Measurements from ENCODE around the gene EPN3. TPM values are rescaled to one million over a fixed set of nuclear protein-coding genes. Genes with fewer than 3 reads are reported as not detected.

The EPN3 gene
- total and polyA plus RNA-seq, 2 donors (not counting 1 experiment from before 2014, with no cell fraction given), result not detected

DNA sequence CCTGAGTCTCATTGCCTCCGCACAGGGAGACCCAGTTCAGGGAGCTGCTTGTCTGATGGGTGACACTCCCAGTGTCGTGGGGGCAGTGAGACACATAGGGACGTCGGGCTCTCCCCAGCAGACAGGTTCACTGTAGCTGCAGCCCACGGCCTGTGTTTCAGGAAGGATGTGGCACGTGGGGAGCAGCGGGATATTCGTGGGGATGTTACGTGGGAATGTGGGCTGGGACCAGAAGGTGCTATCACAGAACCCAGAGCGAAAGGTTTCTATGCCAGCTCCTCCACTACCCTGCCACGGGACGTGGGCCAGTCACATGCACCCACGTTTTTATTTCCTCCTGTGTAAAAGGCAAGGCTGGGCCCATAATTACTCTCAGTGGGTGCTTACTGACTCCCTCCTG lies 44.3 kb downstream of the EPN3 start:
- H3K36me3 ChIP-seq (replicated peaks in 1 of 2; ENCODE audit: control extremely low read depth in 1 of 2, control insufficient read depth in 1 of 2, extremely low read depth in 1 of 2, insufficient read depth in 2 of 2, low read length in 1 of 2), result no peaks in the 10 kb centered on the region
- H3K79me2 ChIP-seq (ENCODE audit: control insufficient read depth, insufficient read depth, low read length), result no peaks in the 10 kb centered on the region
- DNase-seq (no peak), ATAC-seq (ENCODE audit: low read depth) (no peak)
- H3K9me3 ChIP-seq (ENCODE audit: control extremely low read depth in 1 of 3, control insufficient read depth in 2 of 3, insufficient read depth in 1 of 3, low read length in 2 of 3), result no peaks in the 10 kb centered on the region
- H3K27me3 Mint-ChIP-seq, result peaks cover 30% of the 10 kb centered on the region
- no peak overlapping the region for H3K4me2 ChIP-seq (replicated peaks; ENCODE audit: low read depth, low read length, poor library complexity, severe bottlenecking)
- no peaks in the 10 kb centered on the region for H3K9me3 Mint-ChIP-seq (ENCODE audit: insufficient read depth)
- H3K4me3 Mint-ChIP-seq, result no peak overlapping the region
- no peak overlapping the region for H3K27ac ChIP-seq (ENCODE audit: low read length in 2 of 2)
- H3K27ac Mint-ChIP-seq, result no peak overlapping the region
- no peak overlapping the region for H2AFZ ChIP-seq (ENCODE audit: insufficient read depth, low read depth, low read length, poor library complexity, severe bottlenecking)
- H4K20me1 ChIP-seq (ENCODE audit: control insufficient read depth, insufficient read depth, low read length, poor library complexity, severe bottlenecking), result no peaks in the 10 kb centered on the region
- CTCF ChIA-PET, result interaction anchor here (0.7 kb wide), 1 partner anchor 61 kb away, joined by 3 read pairs; no protein-coding TSS in a partner anchor
- POLR2A ChIA-PET, result no interaction called here
- WGBS (ENCODE audit: insufficient coverage), result 67% methylated on average over 13 of the region's 13 CpGs
- no peak overlapping the region for H3K4me3 ChIP-seq (ENCODE audit: control extremely low read depth in 1 of 5, extremely low read depth in 1 of 5, insufficient read depth in 1 of 5, low read depth in 2 of 5, low read length in 4 of 5)
- no peaks in the 10 kb centered on the region for H3K4me1 ChIP-seq (ENCODE audit: control insufficient read depth in 2 of 2, insufficient read depth in 2 of 2, low read length in 2 of 2)
- peaks cover 0 to 8% (median 3%) of the 10 kb centered on the region in 4 experiments for H3K27me3 ChIP-seq (replicated peaks in 1 of 4; ENCODE audit: control extremely low read depth in 1 of 4, control insufficient read depth in 3 of 4, insufficient read depth in 4 of 4, low read length in 3 of 4)
- intact Hi-C loops (cut with micrococcal nuclease), result no loop called here
- H3K4me1 Mint-ChIP-seq, result no peaks in the 10 kb centered on the region
- H3K9ac ChIP-seq (ENCODE audit: low read length), result no peak overlapping the region
- TF ChIP-seq EZH2 (IDR thresholded peaks at IDR 0.05; ENCODE audit: borderline replicate concordance, insufficient read depth, low read depth, low read length, poor library complexity, severe bottlenecking), result no peak
- TF ChIP-seq, protein P1, sequence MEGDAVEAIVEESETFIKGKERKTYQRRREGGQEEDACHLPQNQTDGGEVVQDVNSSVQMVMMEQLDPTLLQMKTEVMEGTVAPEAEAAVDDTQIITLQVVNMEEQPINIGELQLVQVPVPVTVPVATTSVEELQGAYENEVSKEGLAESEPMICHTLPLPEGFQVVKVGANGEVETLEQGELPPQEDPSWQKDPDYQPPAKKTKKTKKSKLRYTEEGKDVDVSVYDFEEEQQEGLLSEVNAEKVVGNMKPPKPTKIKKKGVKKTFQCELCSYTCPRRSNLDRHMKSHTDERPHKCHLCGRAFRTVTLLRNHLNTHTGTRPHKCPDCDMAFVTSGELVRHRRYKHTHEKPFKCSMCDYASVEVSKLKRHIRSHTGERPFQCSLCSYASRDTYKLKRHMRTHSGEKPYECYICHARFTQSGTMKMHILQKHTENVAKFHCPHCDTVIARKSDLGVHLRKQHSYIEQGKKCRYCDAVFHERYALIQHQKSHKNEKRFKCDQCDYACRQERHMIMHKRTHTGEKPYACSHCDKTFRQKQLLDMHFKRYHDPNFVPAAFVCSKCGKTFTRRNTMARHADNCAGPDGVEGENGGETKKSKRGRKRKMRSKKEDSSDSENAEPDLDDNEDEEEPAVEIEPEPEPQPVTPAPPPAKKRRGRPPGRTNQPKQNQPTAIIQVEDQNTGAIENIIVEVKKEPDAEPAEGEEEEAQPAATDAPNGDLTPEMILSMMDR (IDR thresholded peaks at IDR 0.05), result no peak

DNA sequence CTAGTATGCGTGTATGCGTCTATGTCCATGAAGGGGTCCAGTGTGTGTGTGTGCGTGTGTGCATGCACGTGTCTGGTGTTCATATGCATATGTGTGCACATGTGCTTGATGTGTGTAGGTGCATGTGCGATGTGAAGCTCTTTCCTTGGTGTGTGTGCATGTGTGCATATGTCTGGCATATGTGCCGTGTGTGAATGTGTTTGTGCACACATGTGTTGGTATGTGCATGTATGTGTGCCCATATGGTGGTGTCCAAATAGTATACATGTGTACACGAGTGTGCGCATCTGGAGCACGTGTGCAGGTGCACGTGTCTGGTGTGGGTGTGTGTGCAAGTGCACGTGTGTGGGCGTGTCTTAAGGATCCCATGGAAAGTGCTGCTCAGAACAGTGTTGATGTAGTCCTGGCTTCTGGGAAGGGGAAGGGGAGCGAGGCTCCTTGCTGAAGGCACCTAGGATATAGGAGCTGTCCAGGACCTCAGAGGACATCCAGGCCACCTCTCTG lies 45.0 kb downstream of the EPN3 start:
- Mint-ChIP-seq H3K4me3 (no peak overlapping the region), H3K9me3 (ENCODE audit: insufficient read depth) (no peaks in the 10 kb centered on the region), H3K4me1 (no peaks in the 10 kb centered on the region), H3K27ac (no peak overlapping the region), H3K27me3 (peaks cover 35% of the 10 kb centered on the region)
- Histone ChIP-seq H3K9ac (ENCODE audit: low read length) (no peak overlapping the region), H3K27ac (ENCODE audit: low read length in 2 of 2) (no peak overlapping the region), H3K36me3 (replicated peaks in 1 of 2; ENCODE audit: control extremely low read depth in 1 of 2, control insufficient read depth in 1 of 2, extremely low read depth in 1 of 2, insufficient read depth in 2 of 2, low read length in 1 of 2) (no peaks in the 10 kb centered on the region), H2AFZ (ENCODE audit: insufficient read depth, low read depth, low read length, poor library complexity, severe bottlenecking) (no peak overlapping the region), H3K4me1 (ENCODE audit: control insufficient read depth in 2 of 2, insufficient read depth in 2 of 2, low read length in 2 of 2) (no peaks in the 10 kb centered on the region), H4K20me1 (ENCODE audit: control insufficient read depth, insufficient read depth, low read length, poor library complexity, severe bottlenecking) (no peaks in the 10 kb centered on the region), H3K79me2 (ENCODE audit: control insufficient read depth, insufficient read depth, low read length) (no peaks in the 10 kb centered on the region), H3K9me3 (ENCODE audit: control extremely low read depth in 1 of 3, control insufficient read depth in 2 of 3, insufficient read depth in 1 of 3, low read length in 2 of 3) (no peaks in the 10 kb centered on the region), H3K27me3 (replicated peaks in 1 of 4; ENCODE audit: control extremely low read depth in 1 of 4, control insufficient read depth in 3 of 4, insufficient read depth in 4 of 4, low read length in 3 of 4) (peaks cover 0 to 8% (median 3%) of the 10 kb centered on the region in 4 experiments), H3K4me3 (ENCODE audit: control extremely low read depth in 1 of 5, extremely low read depth in 1 of 5, insufficient read depth in 1 of 5, low read depth in 2 of 5, low read length in 4 of 5) (no peak overlapping the region), H3K4me2 (replicated peaks; ENCODE audit: low read depth, low read length, poor library complexity, severe bottlenecking) (no peak overlapping the region)
- ATAC-seq (ENCODE audit: low read depth) (no peak), DNase-seq (no peak)
- no peak for TF ChIP-seq EZH2 (IDR thresholded peaks at IDR 0.05; ENCODE audit: borderline replicate concordance, insufficient read depth, low read depth, low read length, poor library complexity, severe bottlenecking)
- TF ChIP-seq, protein P1 (IDR thresholded peaks at IDR 0.05), result no peak
- ChIA-PET CTCF (interaction anchor here (0.7 kb wide), 1 partner anchor 62 kb away, joined by 3 read pairs; no protein-coding TSS in a partner anchor), POLR2A (no interaction called here)
- intact Hi-C loops (cut with micrococcal nuclease), result no loop called here
- 90% methylated on average over 13 of the region's 13 CpGs for WGBS (ENCODE audit: insufficient coverage)

Data from B cell (primary cell).